Ishikawa (cell line): ENCODE results near the gene PLSCR5.

ENCODE experiments used
- CEBPB ChIP-seq: IDR thresholded peaks from 2 replicates; pipeline ENCODE4 v1.6.1; 2012
- CREB1 ChIP-seq: IDR thresholded peaks from 2 replicates; pipeline ENCODE4 v1.6.1; 2012; ENCODE audit warnings: low read depth
- EGR1 ChIP-seq: IDR thresholded peaks from 2 replicates; pipeline ENCODE4 v1.6.1; 2012
- EP300 ChIP-seq: IDR thresholded peaks from 2 replicates; pipeline ENCODE4 v1.6.1; 2012; ENCODE audit warnings: borderline replicate concordance
- FOXM1 ChIP-seq: IDR thresholded peaks from 2 replicates; pipeline ENCODE4 v1.6.1; 2012; ENCODE audit warnings: low read depth, borderline replicate concordance
- NFIC ChIP-seq: IDR thresholded peaks from 2 replicates; pipeline ENCODE4 v1.6.1; 2012
- RAD21 ChIP-seq: IDR thresholded peaks from 2 replicates; pipeline ENCODE4 v1.6.1; 2012; ENCODE audit warnings: low read depth
- TAF1 ChIP-seq: IDR thresholded peaks from 2 replicates; pipeline ENCODE4 v1.6.1; 2012; ENCODE audit warnings: low read depth, mild to moderate bottlenecking
- TCF12 ChIP-seq: IDR thresholded peaks from 2 replicates; pipeline ENCODE4 v1.6.1; 2012; ENCODE audit warnings: low read depth
- TEAD4 ChIP-seq: IDR thresholded peaks from 2 replicates; pipeline ENCODE4 v1.6.1; 2012
- USF1 ChIP-seq: IDR thresholded peaks from 2 replicates; pipeline ENCODE4 v1.6.1; 2012
- YY1 ChIP-seq: IDR thresholded peaks from 2 replicates; pipeline ENCODE4 v1.6.1; 2012; ENCODE audit warnings: low read depth
- ZBTB7A ChIP-seq: IDR thresholded peaks from 2 replicates; pipeline ENCODE4 v1.6.1; 2012; ENCODE audit warnings: low read depth
- TF ChIP-seq, protein P1 (sequence below): IDR thresholded peaks from 2 replicates; pipeline ENCODE4 v1.6.1; 2012
- TF ChIP-seq, protein P2 (sequence below): IDR thresholded peaks from 2 replicates; pipeline ENCODE4 v1.6.1; 2012; ENCODE audit warnings: low read depth, mild to moderate bottlenecking

PLSCR5 gene

GRCh38 chr3:146585156-146585555 lies 20.0 kb downstream of the PLSCR5 start:
- TF ChIP-seq TAF1 = no peak
- TF ChIP-seq ZBTB7A = no peak
- TF ChIP-seq NFIC = no peak
- TF ChIP-seq EP300 = no peak
- TF ChIP-seq CREB1 = no peak
- TF ChIP-seq TCF12 = no peak
- TF ChIP-seq YY1 = no peak
- TF ChIP-seq CEBPB = no peak
- TF ChIP-seq, protein P1, sequence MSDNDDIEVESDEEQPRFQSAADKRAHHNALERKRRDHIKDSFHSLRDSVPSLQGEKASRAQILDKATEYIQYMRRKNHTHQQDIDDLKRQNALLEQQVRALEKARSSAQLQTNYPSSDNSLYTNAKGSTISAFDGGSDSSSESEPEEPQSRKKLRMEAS = no peak
- TF ChIP-seq USF1 = no peak
- TF ChIP-seq, protein P2, sequence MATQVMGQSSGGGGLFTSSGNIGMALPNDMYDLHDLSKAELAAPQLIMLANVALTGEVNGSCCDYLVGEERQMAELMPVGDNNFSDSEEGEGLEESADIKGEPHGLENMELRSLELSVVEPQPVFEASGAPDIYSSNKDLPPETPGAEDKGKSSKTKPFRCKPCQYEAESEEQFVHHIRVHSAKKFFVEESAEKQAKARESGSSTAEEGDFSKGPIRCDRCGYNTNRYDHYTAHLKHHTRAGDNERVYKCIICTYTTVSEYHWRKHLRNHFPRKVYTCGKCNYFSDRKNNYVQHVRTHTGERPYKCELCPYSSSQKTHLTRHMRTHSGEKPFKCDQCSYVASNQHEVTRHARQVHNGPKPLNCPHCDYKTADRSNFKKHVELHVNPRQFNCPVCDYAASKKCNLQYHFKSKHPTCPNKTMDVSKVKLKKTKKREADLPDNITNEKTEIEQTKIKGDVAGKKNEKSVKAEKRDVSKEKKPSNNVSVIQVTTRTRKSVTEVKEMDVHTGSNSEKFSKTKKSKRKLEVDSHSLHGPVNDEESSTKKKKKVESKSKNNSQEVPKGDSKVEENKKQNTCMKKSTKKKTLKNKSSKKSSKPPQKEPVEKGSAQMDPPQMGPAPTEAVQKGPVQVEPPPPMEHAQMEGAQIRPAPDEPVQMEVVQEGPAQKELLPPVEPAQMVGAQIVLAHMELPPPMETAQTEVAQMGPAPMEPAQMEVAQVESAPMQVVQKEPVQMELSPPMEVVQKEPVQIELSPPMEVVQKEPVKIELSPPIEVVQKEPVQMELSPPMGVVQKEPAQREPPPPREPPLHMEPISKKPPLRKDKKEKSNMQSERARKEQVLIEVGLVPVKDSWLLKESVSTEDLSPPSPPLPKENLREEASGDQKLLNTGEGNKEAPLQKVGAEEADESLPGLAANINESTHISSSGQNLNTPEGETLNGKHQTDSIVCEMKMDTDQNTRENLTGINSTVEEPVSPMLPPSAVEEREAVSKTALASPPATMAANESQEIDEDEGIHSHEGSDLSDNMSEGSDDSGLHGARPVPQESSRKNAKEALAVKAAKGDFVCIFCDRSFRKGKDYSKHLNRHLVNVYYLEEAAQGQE = no peak
- TF ChIP-seq TEAD4 = no peak
- TF ChIP-seq FOXM1 = no peak
- no peak for TF ChIP-seq RAD21
- no peak for TF ChIP-seq EGR1

DNA sequence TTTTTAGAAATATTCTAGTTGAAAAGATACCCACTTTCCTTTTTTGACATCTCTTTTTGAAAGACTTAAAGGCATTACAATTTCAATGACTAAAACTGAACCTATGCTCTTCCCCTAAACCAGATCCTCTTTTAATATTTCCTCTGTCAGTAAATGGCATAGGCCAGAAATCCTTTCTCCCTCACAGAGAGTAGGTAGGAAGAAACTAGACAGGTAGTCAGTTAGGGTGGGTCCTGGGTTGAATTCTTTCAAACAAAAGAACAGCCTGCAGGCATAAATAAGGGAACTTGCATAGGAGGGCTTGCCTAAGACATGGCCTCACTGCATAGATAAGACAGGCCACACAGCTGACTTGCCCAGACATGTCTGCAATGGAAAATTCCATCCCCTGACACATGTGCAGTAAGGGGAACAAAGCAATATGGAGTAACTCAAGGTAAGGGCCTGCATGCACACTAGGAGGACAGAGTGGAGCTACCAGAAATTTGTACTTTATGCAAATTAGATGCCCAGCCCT lies 23.1 kb downstream of the PLSCR5 start:
- no peak for TF ChIP-seq TAF1

GRCh38 chr3:146581080-146581601 lies 24.0 kb downstream of the PLSCR5 start:
- TF ChIP-seq TEAD4 (0 out of 2 replicates have a peak, but pooled peaks have one; percentile 7), FOXM1 (no peak)

DNA sequence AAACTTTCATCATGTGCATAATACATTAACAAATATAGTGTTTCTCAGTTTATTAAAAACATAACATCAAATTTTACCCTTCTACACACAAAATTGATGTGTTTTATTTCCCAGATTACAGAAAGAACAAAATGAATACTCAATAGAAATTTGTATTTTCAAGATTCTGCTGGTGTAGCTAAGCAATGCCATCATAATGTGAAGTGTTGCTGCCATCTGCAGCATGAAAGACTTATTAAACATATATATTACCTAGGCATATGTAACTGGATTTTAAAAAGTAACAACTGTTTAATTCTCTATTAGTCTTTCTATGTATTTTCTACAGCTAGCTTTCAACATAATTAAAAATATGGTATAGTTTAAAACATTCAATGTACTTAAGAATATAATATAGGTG lies 27.5 kb downstream of the PLSCR5 start:
- TF ChIP-seq TAF1 (no peak), ZBTB7A (no peak), RAD21 (peak; percentile 74), NFIC (no peak), USF1 (no peak)

GRCh38 chr3:146575636-146576035 lies 29.5 kb downstream of the PLSCR5 start:
- TF ChIP-seq RAD21 (no peak), EP300 (no peak), NFIC (no peak), ZBTB7A (no peak), FOXM1 (no peak), YY1 (no peak), USF1 (no peak), TAF1 (no peak)
- TF ChIP-seq, protein P2 = no peak

DNA sequence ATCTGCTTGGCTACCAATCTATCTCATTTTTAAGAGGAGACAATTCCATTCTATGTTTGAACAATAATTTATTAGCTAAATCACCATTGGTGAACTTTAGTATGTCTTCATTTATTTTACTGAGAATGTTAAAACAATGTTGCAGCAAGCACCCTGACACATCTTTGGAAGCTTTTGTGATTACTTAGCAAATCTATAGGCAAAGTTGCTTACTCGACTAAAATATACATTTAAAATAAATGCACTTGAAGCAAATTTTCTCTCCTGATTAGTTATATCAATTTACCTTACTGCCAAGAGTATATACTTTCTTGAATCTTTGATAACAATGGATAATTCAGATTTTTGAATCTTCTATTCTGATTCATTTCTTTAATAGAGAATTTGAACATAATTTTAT lies 31.0 kb downstream of the PLSCR5 start:
- no peak for TF ChIP-seq ZBTB7A
- no peak for TF ChIP-seq TAF1
- no peak for TF ChIP-seq EP300
- TF ChIP-seq EGR1 = no peak
- TF ChIP-seq CREB1 = no peak
- no peak for TF ChIP-seq RAD21
- no peak for TF ChIP-seq TEAD4
- TF ChIP-seq USF1 = no peak
- no peak for TF ChIP-seq FOXM1
- TF ChIP-seq YY1 = no peak
- TF ChIP-seq CEBPB = no peak
- TF ChIP-seq TCF12 = no peak
- TF ChIP-seq, protein P2 = no peak
- TF ChIP-seq, protein P1 = no peak
- TF ChIP-seq NFIC = no peak
